ENCODE measurements around the gene CHSY1.

- TF ChIP-seq CTCF (IDR thresholded peaks at IDR 0.05; ENCODE audit: low read depth, low read length) (no peak), EZH2phosphoT487 (IDR thresholded peaks at IDR 0.05; ENCODE audit: low read depth) (no peak)
Observed at GRCh38 chr15:101244036-101244781, 7.6 kb downstream of the CHSY1 start.
